ENCODE measurements around the gene GPR132. TPM values are rescaled to one million over a fixed set of nuclear protein-coding genes. Genes with fewer than 3 reads are reported as not detected.

Gene GPR132
- polyA plus RNA-seq, 4 donors: 0.39 to 0.70 (median 0.49) TPM

- no peak for DNase-seq (ENCODE audit: low read depth in 4 of 4, low spot score in 3 of 4)
Observed at GRCh38 chr14:105006831-105007592, 58.2 kb downstream of the GPR132 start.

- no peak for DNase-seq (ENCODE audit: low read depth in 4 of 4, low spot score in 3 of 4)
Observed at GRCh38 chr14:105005929-105006830, 59.0 kb downstream of the GPR132 start.

GRCh38 chr14:105005329-105005928 is 59.8 kb downstream of the GPR132 start:
- DNase-seq (ENCODE audit: low read depth in 4 of 4, low spot score in 3 of 4): no peak

Other genes with a start within 250 kb of the GPR132 start
- 10 to 100 TPM; 10.9 to 16.3 (median 13.5) TPM for gene CEP170B, start 200.2 kb downstream of the GPR132 start, polyA plus RNA-seq (ENCODE audit: insufficient read length in 4 of 4)
- gene PLD4, start 140.6 kb downstream of the GPR132 start, polyA plus RNA-seq (ENCODE audit: insufficient read length in 4 of 4): 1 to 10 TPM; 1.7 to 4.3 (median 3.6) TPM
- gene AHNAK2, start 87.1 kb downstream of the GPR132 start, polyA plus RNA-seq (ENCODE audit: insufficient read length in 4 of 4): 1 to 10 TPM; 1.3 to 2.1 (median 1.8) TPM
- 10 to 100 TPM; 22.6 to 30.7 (median 25.1) TPM for gene CLBA1, start 79.6 kb downstream of the GPR132 start, polyA plus RNA-seq (ENCODE audit: insufficient read length in 4 of 4)
- gene CDCA4, start 44.3 kb downstream of the GPR132 start, polyA plus RNA-seq (ENCODE audit: insufficient read length in 4 of 4): 10 to 100 TPM; 18.3 to 22.4 (median 21.1) TPM
- gene JAG2, start 103.3 kb upstream of the GPR132 start, polyA plus RNA-seq (ENCODE audit: insufficient read length in 4 of 4): 10 to 100 TPM in 1 of 4 donors, 1 to 10 TPM in 3; 7.3 to 11.7 (median 9.5) TPM
- gene NUDT14, start 115.9 kb upstream of the GPR132 start, polyA plus RNA-seq (ENCODE audit: insufficient read length in 4 of 4): 10 to 100 TPM; 25.9 to 35.2 (median 27.0) TPM
- gene BTBD6, start 183.1 kb upstream of the GPR132 start, polyA plus RNA-seq (ENCODE audit: insufficient read length in 4 of 4): 10 to 100 TPM; 32.2 to 42.4 (median 37.6) TPM
- gene BRF1, start 235.6 kb upstream of the GPR132 start, polyA plus RNA-seq (ENCODE audit: insufficient read length in 4 of 4): 10 to 100 TPM; 27.1 to 34.1 (median 28.7) TPM
- 10 to 100 TPM; 59.3 to 72.4 (median 62.6) TPM for gene PACS2, start 249.3 kb upstream of the GPR132 start, polyA plus RNA-seq (ENCODE audit: insufficient read length in 4 of 4)

All from right renal pelvis (tissue), 4 donors.